ENCODE measurements around the gene RBFOX1. TPM values are rescaled to one million over a fixed set of nuclear protein-coding genes. Genes with fewer than 3 reads are reported as not detected.

Gene RBFOX1
- total RNA-seq, 1 donor from 2014 or later: 0.84 TPM

DNA sequence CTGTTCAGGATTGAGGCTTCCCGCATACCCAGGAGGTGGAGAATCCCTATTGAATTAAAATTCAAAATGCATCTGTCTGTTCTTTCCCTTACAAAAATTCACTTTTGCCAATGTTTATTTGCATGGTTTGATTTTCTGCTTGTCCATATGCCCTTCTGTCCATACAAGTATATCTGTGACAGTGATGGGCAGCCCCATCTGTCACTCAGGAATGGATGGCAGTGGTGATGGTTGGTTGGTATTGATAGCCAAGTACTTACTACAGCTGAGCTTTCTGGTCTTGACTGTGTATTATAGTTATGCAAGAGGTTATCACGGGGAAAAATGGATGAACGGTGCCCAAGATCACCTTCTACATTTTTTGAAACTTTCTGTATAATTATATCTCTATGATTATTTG, 171.0 kb downstream of the RBFOX1 start:
- Mint-ChIP-seq H3K4me3 (ENCODE audit: unreplicated experiment) (no peak overlapping the region), H3K9me3 (ENCODE audit: unreplicated experiment) (peaks cover 2% of the 10 kb centered on the region), H3K4me1 (ENCODE audit: low read depth, unreplicated experiment) (no peaks in the 10 kb centered on the region), H3K27me3 (ENCODE audit: low read depth, unreplicated experiment) (peaks cover 3% of the 10 kb centered on the region), H3K36me3 (ENCODE audit: low read depth, unreplicated experiment) (no peaks in the 10 kb centered on the region), H3K27ac (ENCODE audit: unreplicated experiment) (no peak overlapping the region)
- TF ChIP-seq EZH2 (IDR thresholded peaks at IDR 0.05; ENCODE audit: insufficient read depth, low read length): no peak
- TF ChIP-seq, protein P1, sequence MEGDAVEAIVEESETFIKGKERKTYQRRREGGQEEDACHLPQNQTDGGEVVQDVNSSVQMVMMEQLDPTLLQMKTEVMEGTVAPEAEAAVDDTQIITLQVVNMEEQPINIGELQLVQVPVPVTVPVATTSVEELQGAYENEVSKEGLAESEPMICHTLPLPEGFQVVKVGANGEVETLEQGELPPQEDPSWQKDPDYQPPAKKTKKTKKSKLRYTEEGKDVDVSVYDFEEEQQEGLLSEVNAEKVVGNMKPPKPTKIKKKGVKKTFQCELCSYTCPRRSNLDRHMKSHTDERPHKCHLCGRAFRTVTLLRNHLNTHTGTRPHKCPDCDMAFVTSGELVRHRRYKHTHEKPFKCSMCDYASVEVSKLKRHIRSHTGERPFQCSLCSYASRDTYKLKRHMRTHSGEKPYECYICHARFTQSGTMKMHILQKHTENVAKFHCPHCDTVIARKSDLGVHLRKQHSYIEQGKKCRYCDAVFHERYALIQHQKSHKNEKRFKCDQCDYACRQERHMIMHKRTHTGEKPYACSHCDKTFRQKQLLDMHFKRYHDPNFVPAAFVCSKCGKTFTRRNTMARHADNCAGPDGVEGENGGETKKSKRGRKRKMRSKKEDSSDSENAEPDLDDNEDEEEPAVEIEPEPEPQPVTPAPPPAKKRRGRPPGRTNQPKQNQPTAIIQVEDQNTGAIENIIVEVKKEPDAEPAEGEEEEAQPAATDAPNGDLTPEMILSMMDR (IDR thresholded peaks at IDR 0.05; ENCODE audit: insufficient read depth, low read depth, low read length): no peak
- no peak overlapping the region for H3K27ac ChIP-seq (ENCODE audit: low read depth, low read length)
- H3K36me3 ChIP-seq (ENCODE audit: insufficient read depth, low read length): no peaks in the 10 kb centered on the region
- DNase-seq (ENCODE audit: low read depth) (no peak), FAIRE-seq (no peak)
- H2AFZ ChIP-seq (ENCODE audit: low read depth, low read length): no peak overlapping the region
- H4K20me1 ChIP-seq (ENCODE audit: insufficient read depth, low read length): no peaks in the 10 kb centered on the region
- no peaks in the 10 kb centered on the region for H3K27me3 ChIP-seq (ENCODE audit: insufficient read depth, low read length)
- no peaks in the 10 kb centered on the region for H3K4me1 ChIP-seq (ENCODE audit: insufficient read depth, low read length)
- peaks cover 3% of the 10 kb centered on the region for H3K9me3 ChIP-seq (ENCODE audit: insufficient read depth, low read depth, low read length)
- no peak overlapping the region for H3K4me3 ChIP-seq (ENCODE audit: insufficient read depth, low read depth, low read length)
- H3K79me2 ChIP-seq (ENCODE audit: insufficient read depth, low read length): no peaks in the 10 kb centered on the region
- H3K9ac ChIP-seq (ENCODE audit: low read length): no peak overlapping the region
- H3K4me2 ChIP-seq (ENCODE audit: low read length): no peak overlapping the region

DNA sequence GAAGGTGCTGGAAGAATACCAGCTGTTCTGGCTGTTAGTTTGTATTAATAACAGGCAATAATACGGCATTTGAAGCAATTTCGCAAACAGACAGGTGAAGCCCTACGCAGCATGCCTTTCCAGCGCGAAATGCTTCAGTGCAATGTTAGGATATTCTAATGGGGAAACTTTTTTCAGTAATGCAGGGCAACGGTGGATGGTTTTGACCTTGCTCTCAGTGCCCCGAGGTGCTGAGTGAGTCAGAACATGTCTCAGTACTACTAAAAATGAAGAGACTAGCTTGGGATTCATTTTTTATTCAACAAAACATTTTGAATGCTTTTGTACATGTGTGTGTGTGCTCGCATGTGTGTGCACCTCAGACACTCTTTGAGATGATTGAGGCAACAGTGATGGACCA, 172.2 kb downstream of the RBFOX1 start:
- Histone ChIP-seq H3K4me1 (ENCODE audit: insufficient read depth, low read length) (no peaks in the 10 kb centered on the region), H3K79me2 (ENCODE audit: insufficient read depth, low read length) (no peaks in the 10 kb centered on the region), H3K9ac (ENCODE audit: low read length) (no peak overlapping the region), H4K20me1 (ENCODE audit: insufficient read depth, low read length) (no peaks in the 10 kb centered on the region), H3K9me3 (ENCODE audit: insufficient read depth, low read depth, low read length) (no peaks in the 10 kb centered on the region), H3K4me2 (ENCODE audit: low read length) (no peak overlapping the region), H3K27me3 (ENCODE audit: insufficient read depth, low read length) (no peaks in the 10 kb centered on the region), H3K36me3 (ENCODE audit: insufficient read depth, low read length) (no peaks in the 10 kb centered on the region), H3K27ac (ENCODE audit: low read depth, low read length) (no peak overlapping the region), H2AFZ (ENCODE audit: low read depth, low read length) (no peak overlapping the region), H3K4me3 (ENCODE audit: insufficient read depth, low read depth, low read length) (no peak overlapping the region)
- Mint-ChIP-seq H3K27ac (ENCODE audit: unreplicated experiment) (no peak overlapping the region), H3K36me3 (ENCODE audit: low read depth, unreplicated experiment) (no peaks in the 10 kb centered on the region), H3K27me3 (ENCODE audit: low read depth, unreplicated experiment) (peaks cover 3% of the 10 kb centered on the region), H3K4me1 (ENCODE audit: low read depth, unreplicated experiment) (no peaks in the 10 kb centered on the region), H3K9me3 (ENCODE audit: unreplicated experiment) (peaks cover 2% of the 10 kb centered on the region), H3K4me3 (ENCODE audit: unreplicated experiment) (no peak overlapping the region)
- FAIRE-seq: no peak
- DNase-seq (ENCODE audit: low read depth): no peak
- TF ChIP-seq, protein P1 (IDR thresholded peaks at IDR 0.05; ENCODE audit: insufficient read depth, low read depth, low read length): no peak
- TF ChIP-seq EZH2 (IDR thresholded peaks at IDR 0.05; ENCODE audit: insufficient read depth, low read length): no peak

DNA sequence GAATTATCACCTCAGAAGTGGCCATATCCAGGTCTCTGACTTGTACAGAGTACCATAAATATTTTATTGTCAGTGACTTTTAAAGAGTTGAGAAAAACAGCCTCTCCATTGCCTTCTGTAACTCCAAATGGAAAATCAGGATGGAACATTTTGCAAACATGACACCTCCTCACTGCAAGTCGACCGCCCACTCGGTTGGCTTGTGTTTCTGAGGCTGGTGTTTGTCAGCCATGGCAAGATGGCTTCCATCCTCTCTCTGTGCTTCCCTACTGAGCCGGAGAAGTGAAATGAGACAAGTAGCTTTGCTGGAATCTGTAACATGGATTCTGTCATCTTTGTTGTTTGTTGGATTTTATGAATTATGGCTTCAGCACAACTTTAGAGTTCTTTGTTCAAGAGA, 172.8 kb downstream of the RBFOX1 start:
- Histone ChIP-seq H3K9ac (ENCODE audit: low read length) (no peak overlapping the region), H3K79me2 (ENCODE audit: insufficient read depth, low read length) (no peaks in the 10 kb centered on the region), H3K27ac (ENCODE audit: low read depth, low read length) (no peak overlapping the region), H3K36me3 (ENCODE audit: insufficient read depth, low read length) (no peaks in the 10 kb centered on the region), H3K4me1 (ENCODE audit: insufficient read depth, low read length) (no peaks in the 10 kb centered on the region), H4K20me1 (ENCODE audit: insufficient read depth, low read length) (no peaks in the 10 kb centered on the region), H2AFZ (ENCODE audit: low read depth, low read length) (no peak overlapping the region), H3K9me3 (ENCODE audit: insufficient read depth, low read depth, low read length) (no peaks in the 10 kb centered on the region), H3K27me3 (ENCODE audit: insufficient read depth, low read length) (no peaks in the 10 kb centered on the region), H3K4me2 (ENCODE audit: low read length) (no peak overlapping the region), H3K4me3 (ENCODE audit: insufficient read depth, low read depth, low read length) (no peak overlapping the region)
- FAIRE-seq: no peak
- H3K4me3 Mint-ChIP-seq (ENCODE audit: unreplicated experiment): no peak overlapping the region
- peaks cover 2% of the 10 kb centered on the region for H3K9me3 Mint-ChIP-seq (ENCODE audit: unreplicated experiment)
- H3K36me3 Mint-ChIP-seq (ENCODE audit: low read depth, unreplicated experiment): no peaks in the 10 kb centered on the region
- peaks cover 3% of the 10 kb centered on the region for H3K27me3 Mint-ChIP-seq (ENCODE audit: low read depth, unreplicated experiment)
- H3K4me1 Mint-ChIP-seq (ENCODE audit: low read depth, unreplicated experiment): no peaks in the 10 kb centered on the region
- H3K27ac Mint-ChIP-seq (ENCODE audit: unreplicated experiment): no peak overlapping the region
- DNase-seq (ENCODE audit: low read depth): no peak
- TF ChIP-seq, protein P1 (IDR thresholded peaks at IDR 0.05; ENCODE audit: insufficient read depth, low read depth, low read length): no peak
- TF ChIP-seq EZH2 (IDR thresholded peaks at IDR 0.05; ENCODE audit: insufficient read depth, low read length): no peak
